ENCODE data around the gene GALNT9. TPM values are rescaled to one million over a fixed set of nuclear protein-coding genes. Genes with fewer than 3 reads are reported as not detected.
"Not testable (repeated sequence)": the region's sequence is repeated elsewhere in the genome, so short reads cannot be mapped to it uniquely, and the experiment has no call there.

GALNT9 gene
- total RNA-seq, 1 donor from 2014 or later: 2.1 TPM

DNA sequence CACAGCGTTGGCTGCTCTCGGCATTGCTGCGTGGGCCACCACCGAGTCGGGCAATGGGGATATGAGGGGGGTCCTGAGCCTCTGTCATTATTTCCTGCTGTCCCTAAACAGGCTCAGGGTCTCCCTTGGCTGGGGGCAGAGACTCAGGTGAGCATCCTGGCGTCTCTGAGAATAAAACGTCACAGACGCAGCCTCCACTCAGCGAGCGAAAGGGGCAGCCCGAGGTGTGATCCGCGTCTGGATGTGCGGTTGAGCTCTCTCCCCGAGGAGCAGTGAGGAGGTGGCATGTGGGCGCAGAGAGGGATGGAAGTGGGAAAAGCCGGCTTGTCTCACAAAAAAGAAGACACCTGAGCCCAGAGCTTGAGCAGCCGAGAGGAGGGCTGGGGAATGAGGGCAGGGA, 62.6 kb downstream of the GALNT9 start:
- DNase-seq (ENCODE audit: low read depth) (no peak), FAIRE-seq (no peak)
- Histone ChIP-seq H3K4me2 (ENCODE audit: low read length) (no peak overlapping the region), H2AFZ (ENCODE audit: low read depth, low read length) (no peak overlapping the region), H3K4me3 (ENCODE audit: insufficient read depth, low read depth, low read length) (no peak overlapping the region), H4K20me1 (ENCODE audit: insufficient read depth, low read length) (no peaks in the 10 kb centered on the region), H3K4me1 (ENCODE audit: insufficient read depth, low read length) (no peaks in the 10 kb centered on the region), H3K9me3 (ENCODE audit: insufficient read depth, low read depth, low read length) (peaks cover 5% of the 10 kb centered on the region), H3K36me3 (ENCODE audit: insufficient read depth, low read length) (no peaks in the 10 kb centered on the region), H3K27ac (ENCODE audit: low read depth, low read length) (no peak overlapping the region), H3K9ac (ENCODE audit: low read length) (no peak overlapping the region), H3K27me3 (ENCODE audit: insufficient read depth, low read length) (no peaks in the 10 kb centered on the region), H3K79me2 (ENCODE audit: insufficient read depth, low read length) (no peaks in the 10 kb centered on the region)
- no peaks in the 10 kb centered on the region for H3K4me1 Mint-ChIP-seq (ENCODE audit: low read depth, unreplicated experiment)
- H3K9me3 Mint-ChIP-seq (ENCODE audit: unreplicated experiment): peaks cover 3% of the 10 kb centered on the region
- H3K27ac Mint-ChIP-seq (ENCODE audit: unreplicated experiment): no peak overlapping the region
- no peak overlapping the region for H3K4me3 Mint-ChIP-seq (ENCODE audit: unreplicated experiment)
- H3K36me3 Mint-ChIP-seq (ENCODE audit: low read depth, unreplicated experiment): peaks cover 7% of the 10 kb centered on the region
- peaks cover 52% of the 10 kb centered on the region for H3K27me3 Mint-ChIP-seq (ENCODE audit: low read depth, unreplicated experiment)
- TF ChIP-seq EZH2 (IDR thresholded peaks at IDR 0.05; ENCODE audit: insufficient read depth, low read length): no peak
- TF ChIP-seq, protein P1, sequence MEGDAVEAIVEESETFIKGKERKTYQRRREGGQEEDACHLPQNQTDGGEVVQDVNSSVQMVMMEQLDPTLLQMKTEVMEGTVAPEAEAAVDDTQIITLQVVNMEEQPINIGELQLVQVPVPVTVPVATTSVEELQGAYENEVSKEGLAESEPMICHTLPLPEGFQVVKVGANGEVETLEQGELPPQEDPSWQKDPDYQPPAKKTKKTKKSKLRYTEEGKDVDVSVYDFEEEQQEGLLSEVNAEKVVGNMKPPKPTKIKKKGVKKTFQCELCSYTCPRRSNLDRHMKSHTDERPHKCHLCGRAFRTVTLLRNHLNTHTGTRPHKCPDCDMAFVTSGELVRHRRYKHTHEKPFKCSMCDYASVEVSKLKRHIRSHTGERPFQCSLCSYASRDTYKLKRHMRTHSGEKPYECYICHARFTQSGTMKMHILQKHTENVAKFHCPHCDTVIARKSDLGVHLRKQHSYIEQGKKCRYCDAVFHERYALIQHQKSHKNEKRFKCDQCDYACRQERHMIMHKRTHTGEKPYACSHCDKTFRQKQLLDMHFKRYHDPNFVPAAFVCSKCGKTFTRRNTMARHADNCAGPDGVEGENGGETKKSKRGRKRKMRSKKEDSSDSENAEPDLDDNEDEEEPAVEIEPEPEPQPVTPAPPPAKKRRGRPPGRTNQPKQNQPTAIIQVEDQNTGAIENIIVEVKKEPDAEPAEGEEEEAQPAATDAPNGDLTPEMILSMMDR (IDR thresholded peaks at IDR 0.05; ENCODE audit: insufficient read depth, low read depth, low read length): no peak

GRCh38 chr12:132266370-132266769, 63.0 kb downstream of the GALNT9 start:
- Histone ChIP-seq H3K9me3 (ENCODE audit: insufficient read depth, low read depth, low read length) (peaks cover 5% of the 10 kb centered on the region), H3K27ac (ENCODE audit: low read depth, low read length) (no peak overlapping the region), H3K4me1 (ENCODE audit: insufficient read depth, low read length) (no peaks in the 10 kb centered on the region), H3K4me2 (ENCODE audit: low read length) (no peak overlapping the region), H4K20me1 (ENCODE audit: insufficient read depth, low read length) (no peaks in the 10 kb centered on the region), H3K27me3 (ENCODE audit: insufficient read depth, low read length) (no peaks in the 10 kb centered on the region), H2AFZ (ENCODE audit: low read depth, low read length) (no peak overlapping the region), H3K9ac (ENCODE audit: low read length) (no peak overlapping the region), H3K36me3 (ENCODE audit: insufficient read depth, low read length) (no peaks in the 10 kb centered on the region), H3K79me2 (ENCODE audit: insufficient read depth, low read length) (no peaks in the 10 kb centered on the region), H3K4me3 (ENCODE audit: insufficient read depth, low read depth, low read length) (no peak overlapping the region)
- DNase-seq (ENCODE audit: low read depth): no peak
- TF ChIP-seq, protein P1 (IDR thresholded peaks at IDR 0.05; ENCODE audit: insufficient read depth, low read depth, low read length): no peak
- TF ChIP-seq EZH2 (IDR thresholded peaks at IDR 0.05; ENCODE audit: insufficient read depth, low read length): no peak
- Mint-ChIP-seq H3K27ac (ENCODE audit: unreplicated experiment) (no peak overlapping the region), H3K4me3 (ENCODE audit: unreplicated experiment) (no peak overlapping the region), H3K9me3 (ENCODE audit: unreplicated experiment) (peaks cover 3% of the 10 kb centered on the region), H3K4me1 (ENCODE audit: low read depth, unreplicated experiment) (no peaks in the 10 kb centered on the region), H3K27me3 (ENCODE audit: low read depth, unreplicated experiment) (peaks cover 52% of the 10 kb centered on the region), H3K36me3 (ENCODE audit: low read depth, unreplicated experiment) (peaks cover 8% of the 10 kb centered on the region)
- FAIRE-seq: no peak

- not testable (repeated sequence) for H3K79me2 ChIP-seq (ENCODE audit: insufficient read depth, low read length); H3K27ac Mint-ChIP-seq (ENCODE audit: unreplicated experiment); H2AFZ ChIP-seq (ENCODE audit: low read depth, low read length); H3K4me1 Mint-ChIP-seq (ENCODE audit: low read depth, unreplicated experiment); H3K27me3 ChIP-seq (ENCODE audit: insufficient read depth, low read length); H3K9ac ChIP-seq (ENCODE audit: low read length); H3K36me3 ChIP-seq (ENCODE audit: insufficient read depth, low read length); H3K9me3 Mint-ChIP-seq (ENCODE audit: unreplicated experiment); H3K27ac ChIP-seq (ENCODE audit: low read depth, low read length); H3K4me3 Mint-ChIP-seq (ENCODE audit: unreplicated experiment); H4K20me1 ChIP-seq (ENCODE audit: insufficient read depth, low read length); FAIRE-seq; H3K4me2 ChIP-seq (ENCODE audit: low read length); H3K4me3 ChIP-seq (ENCODE audit: insufficient read depth, low read depth, low read length); H3K4me1 ChIP-seq (ENCODE audit: insufficient read depth, low read length); H3K9me3 ChIP-seq (ENCODE audit: insufficient read depth, low read depth, low read length); DNase-seq (ENCODE audit: low read depth)
- Mint-ChIP-seq H3K36me3 (ENCODE audit: low read depth, unreplicated experiment) (peaks cover 11% of the 10 kb centered on the region), H3K27me3 (ENCODE audit: low read depth, unreplicated experiment) (peaks cover 52% of the 10 kb centered on the region)
These were observed 63.6 kb downstream of the GALNT9 start for GRCh38 chr12:132265822-132266221.

All from astrocyte (in vitro differentiated cells and primary cell).